Keratinocyte (primary cell): ENCODE measurements around the gene ACSM3. TPM values are rescaled to one million over a fixed set of nuclear protein-coding genes. Genes with fewer than 3 reads are reported as not detected.

Source experiments
- DNase-seq: peaks from one replicate; pipeline ENCODE4 v3.0.0-alpha.2; 2011; ENCODE audit warnings: low read depth, missing footprints, low spot score
- FAIRE-seq: peaks from 2 replicates; lab custom pipeline; 2011; peaks lifted over from hg19 to GRCh38; lab: Jason Lieb, UNC
- H2AFZ ChIP-seq: 2 replicates; pipeline ENCODE4 v1.6.0; 2012; ENCODE audit warnings: low read length, control low read depth, inconsistent platforms; ENCODE audit not compliant: control insufficient read depth
- H3K27ac ChIP-seq: 2 replicates; pipeline ENCODE4 v1.5.1; 2011; ENCODE audit warnings: low read length; ENCODE audit not compliant: control insufficient read depth, insufficient read depth
- H3K27me3 ChIP-seq: 3 replicates; pipeline ENCODE4 v1.6.0; 2011; ENCODE audit warnings: low read length; ENCODE audit not compliant: control insufficient read depth, insufficient read depth; ENCODE audit errors: extremely low read depth
- H3K36me3 ChIP-seq, 2 experiments: 2 replicates in 1 of 2; 3 replicates in 1 of 2; pipeline ENCODE4 v1.5.1; 2011; ENCODE audit warnings: low read length in 2 of 2, mild to moderate bottlenecking in 1 of 2; ENCODE audit not compliant: control insufficient read depth in 2 of 2, insufficient read depth in 2 of 2; ENCODE audit errors: extremely low read depth in 1 of 2
- H3K4me1 ChIP-seq: 3 replicates; pipeline ENCODE4 v1.5.1; 2011; ENCODE audit warnings: low read length; ENCODE audit not compliant: control insufficient read depth, insufficient read depth; ENCODE audit errors: extremely low read depth
- H3K4me2 ChIP-seq: 3 replicates; pipeline ENCODE4 v1.6.0; 2011; ENCODE audit warnings: low read depth, low read length; ENCODE audit not compliant: control insufficient read depth, insufficient read depth; ENCODE audit errors: extremely low read depth
- H3K4me3 ChIP-seq, 3 experiments: fragments of 200-600 bp in 1 of 3; sonication (generic) in 1 of 3; 2 replicates in 2 of 3; 3 replicates in 1 of 3; pipeline ENCODE4 v1.5.1; 2011 to 2016; ENCODE audit warnings: low read length in 3 of 3, mild to moderate bottlenecking in 3 of 3, control low read depth in 2 of 3, inconsistent platforms in 1 of 3, low read depth in 1 of 3, mixed read lengths in 1 of 3, mixed run types in 1 of 3, moderate library complexity in 1 of 3; ENCODE audit not compliant: control insufficient read depth in 2 of 3, insufficient read depth in 2 of 3; ENCODE audit errors: extremely low read depth in 1 of 3
- H3K79me2 ChIP-seq: 2 replicates; pipeline ENCODE4 v1.6.0; 2012; ENCODE audit warnings: low read length; ENCODE audit not compliant: control insufficient read depth, insufficient read depth
- H3K9ac ChIP-seq: 3 replicates; pipeline ENCODE4 v1.6.0; 2011; ENCODE audit warnings: low read length; ENCODE audit not compliant: control insufficient read depth, insufficient read depth; ENCODE audit errors: extremely low read depth
- H3K9me1 ChIP-seq: 3 replicates; pipeline ENCODE4 v1.6.0; 2011; ENCODE audit warnings: low read length; ENCODE audit not compliant: control insufficient read depth, insufficient read depth; ENCODE audit errors: extremely low read depth
- H3K9me3 ChIP-seq: 2 replicates; pipeline ENCODE4 v1.5.1; 2012; ENCODE audit warnings: low read depth, low read length; ENCODE audit not compliant: control insufficient read depth
- H4K20me1 ChIP-seq: 3 replicates; pipeline ENCODE4 v1.6.0; 2011; ENCODE audit warnings: low read length; ENCODE audit not compliant: control insufficient read depth, insufficient read depth; ENCODE audit errors: extremely low read depth
- CTCF ChIP-seq, 3 experiments: IDR thresholded peaks in 1 of 3; conservative IDR thresholded peaks in 1 of 3; optimal IDR thresholded peaks in 1 of 3; 2 replicates in 2 of 3; 3 replicates in 1 of 3; pipeline versions ENCODE3 to v1.5.1; 2011; ENCODE audit warnings: low read length in 3 of 3, mild to moderate bottlenecking in 3 of 3, moderate library complexity in 2 of 3, control low read depth in 1 of 3, inconsistent platforms in 1 of 3; ENCODE audit not compliant: insufficient read depth in 2 of 3; ENCODE audit errors: extremely low read depth in 1 of 3
- EZH2 ChIP-seq: IDR thresholded peaks from one replicate; pipeline ENCODE4 v1.6.1; 2012; ENCODE audit warnings: inconsistent platforms, mild to moderate bottlenecking, low read length, moderate library complexity
- dilution Hi-C: fragments of 300-500 bp; cut with MboI; formaldehyde crosslinking; loops from one replicate; pipeline ENCODE4 v1.7.0; 2020; ENCODE audit warnings: low sequenced_read_pairs; ENCODE audit not compliant: extremely low pct_ligation_motif_present
- polyA plus RNA-seq, 5 experiments: library from polyadenylated mRNA; depleted of rRNA in 3 of 5; stranded (reverse) in 3 of 5; stranded (forward) in 1 of 5; unstranded in 1 of 5; fragments of >200 nt; gene quantifications; 1 replicate in 1 of 5; 2 replicates in 3 of 5; 3 replicates in 1 of 5; pipeline versions ENCODE4 v1.2.1 to v1.2.3, GENCODE V29; 2011 to 2012; ENCODE audit warnings: missing spikeins in 2 of 5, low read depth in 1 of 5, low replicate concordance in 1 of 5

ACSM3 gene
- polyA plus RNA-seq, 1 donor (not counting 4 experiments of a cell fraction or from before 2014, with no cell fraction given), result 0.38 TPM

GRCh38 chr16:20844054-20844453, 80.2 kb downstream of the ACSM3 start:
- Histone ChIP-seq H3K36me3 (no peaks in the 10 kb centered on the region), H3K27ac (no peak overlapping the region), H3K4me1 (no peaks in the 10 kb centered on the region), H3K27me3 (no peaks in the 10 kb centered on the region), H2AFZ (no peak overlapping the region), H3K4me2 (no peak overlapping the region), H3K4me3 (no peak overlapping the region), H3K9me3 (no peaks in the 10 kb centered on the region), H3K9me1 (no peaks in the 10 kb centered on the region), H3K9ac (no peak overlapping the region), H4K20me1 (no peaks in the 10 kb centered on the region), H3K79me2 (no peaks in the 10 kb centered on the region)
- no peak for TF ChIP-seq CTCF (optimal IDR thresholded peaks at IDR 0.05 in 1 of 3, IDR thresholded peaks at IDR 0.05 in 1 of 3, conservative IDR thresholded peaks at IDR 0.05 in 1 of 3; ENCODE audit: extremely low read depth in 1 of 3, insufficient read depth in 2 of 3, low read length in 3 of 3)
- TF ChIP-seq EZH2, result no peak
- dilution Hi-C loops, result no loop called here
- no peak for FAIRE-seq
- DNase-seq, result no peak

GRCh38 chr16:20844588-20844987, 80.8 kb downstream of the ACSM3 start:
- Histone ChIP-seq H3K27me3 (no peaks in the 10 kb centered on the region), H3K4me3 (no peak overlapping the region), H3K27ac (no peak overlapping the region), H3K9me3 (no peaks in the 10 kb centered on the region), H3K9me1 (no peaks in the 10 kb centered on the region), H3K9ac (no peak overlapping the region), H4K20me1 (no peaks in the 10 kb centered on the region), H3K36me3 (peaks cover 0 to 2% of the 10 kb centered on the region in 2 experiments), H3K79me2 (no peaks in the 10 kb centered on the region), H3K4me1 (no peaks in the 10 kb centered on the region), H2AFZ (no peak overlapping the region), H3K4me2 (no peak overlapping the region)
- DNase-seq, result no peak
- FAIRE-seq, result no peak
- TF ChIP-seq CTCF (optimal IDR thresholded peaks at IDR 0.05 in 1 of 3, IDR thresholded peaks at IDR 0.05 in 1 of 3, conservative IDR thresholded peaks at IDR 0.05 in 1 of 3; ENCODE audit: extremely low read depth in 1 of 3, insufficient read depth in 2 of 3, low read length in 3 of 3), result no peak
- TF ChIP-seq EZH2, result no peak
- dilution Hi-C loops, result no loop called here
